NCI-H2029 treated with DMSO at 0.1 percent for 48 hours (cell line): ENCODE results near the gene COG5.

Source experiments
- DNase-seq: peaks from one replicate; lab custom pipeline; 2025; lab: John Stamatoyannopoulos, UW

COG5 gene

GRCh38 chr7:107563775-107564552 is at the start of gene COG5, which contains the start of gene DUS4L:
COG5 (minus strand) TSS chr7:107563920; CDS start chr7:107563896, 24 bp downstream.
DUS4L (plus strand) TSS chr7:107563971; CDS start chr7:107567071, 3,100 bp downstream.
- peak; percentile 46 for DNase-seq

- no peak for DNase-seq
Measured at GRCh38 chr7:107613439-107613838, 49.7 kb upstream of the COG5 start.

GRCh38 chr7:107610323-107610722 is 46.6 kb upstream of the COG5 start:
- DNase-seq: no peak

GRCh38 chr7:107609811-107610261 is 46.1 kb upstream of the COG5 start:
- DNase-seq: no peak

GRCh38 chr7:107606303-107606702 is 42.6 kb upstream of the COG5 start:
- DNase-seq: no peak

GRCh38 chr7:107605218-107605815 is 41.6 kb upstream of the COG5 start:
- DNase-seq: no peak

GRCh38 chr7:107600816-107601215 is 37.1 kb upstream of the COG5 start:
- no peak for DNase-seq

GRCh38 chr7:107599262-107599661 is 35.5 kb upstream of the COG5 start:
- no peak for DNase-seq

GRCh38 chr7:107597953-107598352 is 34.2 kb upstream of the COG5 start:
- DNase-seq: no peak

GRCh38 chr7:107597582-107597916 is 33.8 kb upstream of the COG5 start:
- DNase-seq: no peak

- no peak for DNase-seq
Measured at GRCh38 chr7:107596881-107597581, 33.3 kb upstream of the COG5 start.

- no peak for DNase-seq
Measured at GRCh38 chr7:107594961-107595737, 31.4 kb upstream of the COG5 start.

GRCh38 chr7:107593025-107593410 is 29.3 kb upstream of the COG5 start:
- no peak for DNase-seq

- no peak for DNase-seq
Measured at GRCh38 chr7:107592361-107593024, 28.8 kb upstream of the COG5 start.

- DNase-seq: no peak
Measured at GRCh38 chr7:107591421-107591820, 27.7 kb upstream of the COG5 start.

- no peak for DNase-seq
Measured at GRCh38 chr7:107588529-107589130, 24.9 kb upstream of the COG5 start.

GRCh38 chr7:107584716-107585115 is 21.0 kb upstream of the COG5 start:
- DNase-seq: no peak

GRCh38 chr7:107582875-107583274 is 19.2 kb upstream of the COG5 start:
- DNase-seq: no peak

GRCh38 chr7:107581387-107582013 is 17.8 kb upstream of the COG5 start:
- DNase-seq: no peak

- DNase-seq: no peak
Measured at GRCh38 chr7:107580716-107581383, 17.1 kb upstream of the COG5 start.
